Germinal center (tissue), 1 donor: ENCODE data around the gene MAN1A1.
A peak's percentile ranks its signal among the peaks of the same experiment; 100 is the strongest.
"Not testable (repeated sequence)": the region's sequence is repeated elsewhere in the genome, so short reads cannot be mapped to it uniquely, and the experiment has no call there.

Experiments used
- DNase-seq: peaks from one replicate; pipeline ENCODE4 v3.0.0; 2012; ENCODE audit warnings: mixed read lengths, low spot score

Gene MAN1A1

GRCh38 chr6:119171088-119171841 lies 178.3 kb downstream of the MAN1A1 start:
- no peak for DNase-seq

- no peak for DNase-seq
Measured at GRCh38 chr6:119170447-119171087, 179.0 kb downstream of the MAN1A1 start.

DNA sequence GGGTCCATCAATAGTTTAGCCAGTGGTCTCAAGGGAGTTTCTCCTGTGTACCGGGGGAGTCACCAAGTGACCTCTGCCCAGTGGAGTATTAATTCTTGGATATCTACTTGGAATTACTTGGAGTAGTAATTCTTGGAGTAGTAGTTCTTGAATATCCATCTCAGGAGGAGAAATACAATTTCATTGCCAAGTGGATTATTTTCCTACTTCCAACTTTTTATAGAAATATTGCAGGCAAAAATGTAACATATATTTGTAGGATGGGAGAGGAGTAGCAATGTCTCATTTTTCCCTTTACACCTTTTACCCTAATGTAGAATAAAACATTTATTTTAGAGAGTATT lies 179.5 kb downstream of the MAN1A1 start:
- no peak for DNase-seq

DNA sequence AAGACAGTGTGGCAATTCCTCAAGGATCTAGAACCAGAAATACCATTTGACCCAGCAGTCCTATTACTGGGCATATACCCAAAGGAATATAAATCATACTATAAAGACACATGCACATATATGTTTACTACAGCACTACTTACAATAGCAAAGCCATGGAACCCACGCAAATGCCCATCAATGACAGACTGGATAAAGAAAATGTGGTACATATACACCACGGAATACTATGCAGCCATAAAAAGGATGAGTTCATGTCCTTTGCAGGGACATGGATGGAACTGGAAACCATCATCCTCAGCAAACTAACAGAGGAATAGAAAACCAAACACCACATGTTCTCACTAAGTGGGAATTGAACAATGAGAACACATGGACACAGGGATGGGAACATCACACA lies 180.2 kb downstream of the MAN1A1 start:
- not testable (repeated sequence) for DNase-seq

DNA sequence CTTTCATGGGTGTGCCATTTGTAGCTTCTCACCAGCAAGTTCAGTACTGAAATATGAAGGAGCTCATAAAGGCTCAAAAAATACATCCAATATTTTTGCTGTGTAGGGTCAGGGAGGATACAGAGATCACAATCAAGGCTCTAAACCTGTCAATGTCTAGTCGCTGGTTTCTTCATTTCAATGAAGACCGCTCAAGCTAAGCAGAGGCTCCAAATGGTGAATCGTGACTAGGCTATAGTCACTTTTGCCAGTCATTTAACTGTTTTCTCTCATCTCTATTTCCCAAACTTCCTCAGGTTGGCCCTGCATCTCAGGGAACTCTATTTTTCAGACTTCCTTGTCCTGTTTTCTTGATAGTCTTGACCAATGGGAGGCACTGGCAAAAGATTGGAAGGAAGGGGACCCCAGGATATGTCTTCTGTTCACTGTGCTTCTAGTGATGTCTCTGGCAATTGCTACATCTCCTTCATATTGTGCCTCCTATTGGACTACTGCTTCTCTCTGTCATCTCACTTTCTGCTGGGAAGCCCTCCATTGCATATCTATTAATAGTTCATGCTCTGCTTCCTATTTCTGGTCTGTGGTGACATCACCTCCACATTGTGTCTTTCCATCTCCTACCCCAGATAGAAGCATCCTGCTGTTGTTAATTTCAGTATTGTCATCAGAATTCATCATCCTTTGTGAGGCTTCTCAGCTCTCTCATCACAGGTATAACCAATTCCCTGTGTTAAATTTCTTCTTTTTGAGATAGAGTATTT lies 183.4 kb downstream of the MAN1A1 start:
- DNase-seq: no peak

DNA sequence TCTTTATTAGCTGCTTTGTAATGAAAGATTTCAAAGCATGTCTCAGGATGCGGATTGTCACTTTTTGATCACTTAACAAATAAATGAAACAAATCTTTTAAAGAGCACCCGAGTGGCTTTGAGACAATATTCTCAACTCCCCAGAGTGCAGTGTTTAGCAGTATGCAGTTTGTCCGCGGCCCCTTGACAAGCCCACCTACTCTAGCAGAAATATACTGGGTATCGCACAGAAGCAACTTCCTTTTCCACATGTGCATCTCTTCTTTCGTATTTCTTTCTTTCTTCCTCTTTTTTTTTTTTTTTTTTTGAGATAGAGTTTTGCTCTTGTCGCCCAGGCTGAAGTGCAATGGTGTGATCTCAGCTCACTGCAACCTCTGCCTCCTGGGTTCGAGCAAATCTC lies 186.6 kb downstream of the MAN1A1 start:
- DNase-seq: no peak

GRCh38 chr6:119162134-119162775 lies 187.3 kb downstream of the MAN1A1 start:
- DNase-seq: no peak

DNA sequence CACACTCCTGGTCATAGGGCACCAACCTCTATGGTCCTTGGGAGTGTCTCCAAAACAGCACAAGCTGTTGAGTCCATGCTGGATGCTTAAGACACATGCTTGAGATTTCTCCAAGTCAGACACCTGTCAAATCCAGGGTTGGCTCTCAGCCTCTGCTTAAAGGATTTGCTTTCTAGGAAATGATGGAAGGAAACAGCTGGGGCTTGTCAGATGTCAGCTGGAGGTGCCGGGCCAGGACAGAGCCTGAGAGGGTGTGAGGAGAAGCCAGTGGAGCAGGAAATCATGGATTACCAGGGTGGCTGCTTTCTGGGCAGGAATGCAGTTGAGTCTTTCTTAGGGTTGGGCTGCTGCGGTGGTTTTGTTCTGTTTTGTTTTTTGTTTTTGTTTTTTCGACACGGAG lies 188.1 kb downstream of the MAN1A1 start:
- DNase-seq: no peak

- no peak for DNase-seq
Measured at GRCh38 chr6:119160911-119161310, 188.7 kb downstream of the MAN1A1 start.

DNA sequence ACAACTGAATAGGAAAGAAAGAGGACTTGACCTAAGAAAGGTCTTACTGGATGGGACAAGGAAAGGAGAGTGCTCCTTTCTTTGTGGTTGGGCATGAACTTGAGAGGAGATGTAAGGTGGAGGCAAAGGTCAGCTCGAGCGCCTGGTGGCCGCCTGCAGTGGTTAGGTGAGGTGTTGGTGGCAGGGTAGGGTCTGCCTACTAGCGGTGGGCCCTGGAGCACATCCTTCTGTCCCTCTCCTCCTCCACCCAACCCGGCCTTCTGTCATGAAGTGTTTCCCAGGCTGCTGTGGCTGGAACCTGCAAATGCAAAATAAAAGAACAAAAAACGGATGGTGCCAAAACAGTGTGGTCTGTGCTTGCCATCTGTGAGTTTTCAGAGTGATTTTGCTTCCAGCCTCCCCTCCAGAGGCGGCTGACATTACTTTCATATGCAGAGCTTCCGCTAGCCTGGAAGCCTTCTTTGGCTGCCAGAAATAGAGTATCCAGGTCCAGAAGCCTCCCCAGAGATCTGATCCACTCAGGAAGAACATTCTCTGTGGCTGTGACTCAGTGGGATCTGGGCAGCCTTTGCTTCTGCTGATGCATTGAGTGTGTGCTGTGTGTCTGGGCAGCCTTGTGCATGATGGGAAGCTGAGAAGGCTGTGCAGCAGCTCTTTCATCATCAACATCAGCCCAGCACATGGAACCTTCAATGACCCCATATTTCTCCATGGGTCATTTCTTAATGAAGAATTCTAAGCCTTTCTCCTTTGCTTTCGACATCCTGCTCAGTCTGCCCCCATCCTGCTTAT lies 191.3 kb downstream of the MAN1A1 start:
- no peak for DNase-seq

DNA sequence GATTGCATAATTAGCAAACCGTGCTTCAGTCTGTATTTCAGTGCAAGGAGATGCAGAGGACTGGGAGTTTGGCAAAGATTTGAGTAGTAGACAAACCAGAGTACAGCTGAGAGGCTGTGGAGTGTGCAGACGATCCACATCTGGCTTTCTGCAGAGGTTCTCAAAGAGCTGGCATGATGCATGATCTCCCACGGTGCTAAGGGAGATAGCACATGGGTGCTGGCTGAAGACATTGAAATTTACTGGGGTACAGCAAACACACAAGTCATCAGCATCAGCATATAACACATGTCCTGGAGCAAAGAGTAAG lies 192.1 kb downstream of the MAN1A1 start:
- DNase-seq: no peak

GRCh38 chr6:119156757-119157505 lies 192.6 kb downstream of the MAN1A1 start:
- DNase-seq: no peak

GRCh38 chr6:119156082-119156481 lies 193.5 kb downstream of the MAN1A1 start:
- DNase-seq: not testable (repeated sequence)

- DNase-seq: no peak
Measured at GRCh38 chr6:119152187-119152586, 197.4 kb downstream of the MAN1A1 start.

- no peak for DNase-seq
Measured at GRCh38 chr6:119148825-119149525, 200.6 kb downstream of the MAN1A1 start.

DNA sequence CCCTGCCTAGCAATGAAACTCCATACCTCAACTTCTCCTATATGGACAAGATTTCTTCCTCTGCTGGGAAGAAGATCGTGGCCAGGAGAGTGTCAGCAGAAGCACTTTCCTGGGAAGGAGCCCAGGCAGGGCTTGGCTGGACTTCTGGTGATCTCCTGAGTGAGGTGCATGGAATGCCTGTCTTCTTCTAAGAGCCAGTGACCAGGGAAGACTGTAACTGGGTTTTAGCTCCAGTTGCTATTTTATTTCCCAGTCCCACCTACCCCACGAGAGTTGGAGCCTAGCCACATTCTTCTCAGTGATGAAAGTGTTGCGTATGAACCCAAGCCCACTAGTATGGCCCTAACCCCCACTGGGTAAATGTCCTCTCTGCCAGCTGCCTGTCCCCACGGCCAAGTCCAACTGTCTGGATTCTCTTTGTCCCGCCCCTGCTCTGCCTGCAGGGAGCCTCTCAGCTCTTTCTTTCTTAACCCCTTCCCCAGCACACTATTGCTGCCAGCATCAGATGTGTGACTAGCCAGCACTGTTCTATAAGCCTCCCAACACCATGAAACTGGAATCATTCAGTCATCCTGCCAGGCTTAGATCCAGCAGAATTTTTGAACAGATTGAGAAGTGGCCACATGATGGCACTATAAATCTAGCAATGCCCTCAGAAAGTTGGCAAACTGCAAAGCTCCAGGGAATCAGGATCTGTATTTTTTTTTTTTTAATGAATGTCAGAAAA lies 201.3 kb downstream of the MAN1A1 start:
- DNase-seq: peak; percentile 18

DNA sequence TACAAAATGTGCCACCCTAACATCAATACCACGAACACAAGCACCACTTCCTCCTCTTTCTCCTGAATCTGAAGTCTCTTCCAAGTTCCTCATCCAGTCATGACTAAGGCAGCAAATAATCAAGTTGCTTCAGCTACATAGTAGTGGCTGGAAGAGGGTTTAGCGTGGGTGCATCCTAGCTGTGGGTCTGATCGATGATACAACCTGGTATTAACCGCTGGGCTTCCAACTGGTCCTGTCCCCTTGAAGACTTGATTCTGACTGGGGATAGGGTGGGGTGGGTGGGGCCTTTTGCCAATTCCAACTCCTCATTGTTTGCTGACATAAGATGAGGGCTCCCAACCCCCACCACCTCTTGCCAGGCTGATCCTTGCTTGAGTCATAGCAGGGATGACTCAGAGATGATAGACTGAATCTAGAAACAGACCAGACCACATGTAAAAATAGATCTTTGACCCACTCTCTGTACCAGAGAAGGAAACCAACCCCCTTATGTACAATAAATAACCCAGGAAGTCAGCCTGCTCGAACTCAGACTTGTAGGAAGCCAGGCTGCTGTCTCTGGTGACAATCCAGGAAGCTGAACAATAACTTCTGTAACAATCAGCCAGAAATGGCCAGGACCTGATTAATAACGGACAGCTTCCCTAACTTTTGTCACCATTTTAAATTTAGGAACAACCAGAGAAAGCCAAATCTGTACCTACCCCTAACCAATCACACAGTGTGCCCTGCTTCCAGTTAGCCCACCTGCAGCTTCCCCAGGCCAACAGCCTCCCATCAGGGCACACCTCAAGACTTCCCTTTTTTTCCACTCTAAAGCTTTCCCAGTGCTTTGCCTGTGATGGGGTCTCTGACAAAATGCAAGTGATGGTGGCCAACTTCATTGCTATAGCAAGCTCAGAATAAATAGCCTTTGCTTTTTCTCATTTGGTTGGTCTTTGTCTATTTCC lies 202.2 kb downstream of the MAN1A1 start:
- no peak for DNase-seq

GRCh38 chr6:119145111-119145510 lies 204.4 kb downstream of the MAN1A1 start:
- DNase-seq: no peak

GRCh38 chr6:119142637-119143036 lies 206.9 kb downstream of the MAN1A1 start:
- no peak for DNase-seq
